ENCODE results near the gene CLEC20A.

CLEC20A gene

DNA sequence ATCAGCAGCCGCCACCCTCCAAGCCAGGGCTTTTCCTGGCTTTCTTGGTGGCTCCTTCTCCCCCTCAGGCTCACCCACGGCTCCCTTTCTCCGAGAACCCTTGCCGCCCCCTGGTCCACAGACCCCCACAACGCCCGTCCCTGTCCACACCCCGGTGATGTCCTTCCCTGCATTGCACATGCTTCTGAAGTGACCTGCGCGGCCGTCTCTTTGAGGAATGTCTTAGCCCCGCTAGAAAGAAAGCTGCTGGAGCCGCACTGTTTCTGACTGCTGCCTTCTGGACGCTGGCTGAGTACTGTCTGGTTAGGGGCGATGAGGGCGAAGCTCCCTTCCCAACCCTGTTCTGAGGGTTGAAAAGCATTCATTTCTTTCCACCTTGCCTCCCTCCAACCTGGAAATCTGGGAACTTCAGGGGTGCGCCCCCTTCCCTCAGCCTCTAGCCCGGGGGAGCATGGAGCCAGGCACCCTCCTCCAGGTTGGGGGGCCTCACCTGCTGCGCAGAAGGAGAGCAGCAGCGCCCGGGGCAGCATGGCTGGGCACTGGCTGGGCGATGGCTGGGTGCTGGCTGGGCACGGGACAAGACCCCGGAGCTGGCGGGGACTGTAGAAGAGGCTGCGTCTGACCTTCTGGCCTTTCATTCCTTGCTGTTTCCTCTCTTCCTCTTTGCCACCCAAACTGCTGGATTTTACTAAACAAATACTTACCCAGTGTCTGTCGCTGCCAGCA is at the start of gene CLEC20A:
CLEC20A (minus strand) TSS at position 555 of the 726 bp plus-strand sequence; CDS start at position 530, 25 bp downstream.
- no peak for DNase-seq (ENCODE audit: low read depth in 1 of 2, low spot score in 1 of 2)

DNA sequence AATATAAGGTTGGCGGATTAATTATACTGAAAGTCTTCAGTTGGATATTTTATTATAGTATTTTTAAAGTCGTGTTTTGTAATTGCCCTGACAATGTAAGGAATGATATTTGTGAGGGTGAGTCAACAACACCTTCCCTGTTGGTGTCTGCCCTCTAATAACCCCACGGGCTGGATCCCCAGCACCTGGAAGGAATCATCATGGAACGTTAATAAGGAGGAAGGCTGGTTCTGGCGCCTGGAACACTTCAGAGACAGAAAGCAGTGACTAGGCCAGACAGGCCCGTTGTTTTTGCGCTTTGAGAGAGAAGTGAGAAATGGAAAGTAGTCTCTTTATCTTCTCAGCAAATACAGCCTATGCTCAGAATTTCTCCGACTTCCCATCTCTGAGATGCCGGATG is 47.8 kb upstream of the CLEC20A start:
- no peak for DNase-seq (ENCODE audit: low read depth in 1 of 2, low spot score in 1 of 2)

DNA sequence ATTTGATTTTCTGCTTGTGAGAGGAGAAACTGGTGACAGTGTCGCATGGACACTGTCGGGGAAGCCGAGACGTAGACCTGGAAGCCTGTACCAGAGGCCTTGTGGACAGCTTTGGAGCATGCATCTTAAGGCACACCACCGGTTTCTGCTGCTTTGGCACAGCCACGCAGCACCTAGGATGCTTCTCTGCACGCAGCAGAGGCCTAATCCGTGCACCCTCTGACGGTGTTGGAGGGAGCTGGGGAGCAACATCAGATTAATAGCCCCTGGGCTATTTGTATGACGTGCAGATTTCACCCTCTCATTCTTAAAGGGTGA is 46.5 kb upstream of the CLEC20A start:
- no peak for DNase-seq (ENCODE audit: low read depth in 1 of 2, low spot score in 1 of 2)

GRCh38 chr1:178542554-178543289 is 46.0 kb upstream of the CLEC20A start:
- peak; percentile 73 to 85 for DNase-seq (ENCODE audit: low read depth in 1 of 2, low spot score in 1 of 2)

DNA sequence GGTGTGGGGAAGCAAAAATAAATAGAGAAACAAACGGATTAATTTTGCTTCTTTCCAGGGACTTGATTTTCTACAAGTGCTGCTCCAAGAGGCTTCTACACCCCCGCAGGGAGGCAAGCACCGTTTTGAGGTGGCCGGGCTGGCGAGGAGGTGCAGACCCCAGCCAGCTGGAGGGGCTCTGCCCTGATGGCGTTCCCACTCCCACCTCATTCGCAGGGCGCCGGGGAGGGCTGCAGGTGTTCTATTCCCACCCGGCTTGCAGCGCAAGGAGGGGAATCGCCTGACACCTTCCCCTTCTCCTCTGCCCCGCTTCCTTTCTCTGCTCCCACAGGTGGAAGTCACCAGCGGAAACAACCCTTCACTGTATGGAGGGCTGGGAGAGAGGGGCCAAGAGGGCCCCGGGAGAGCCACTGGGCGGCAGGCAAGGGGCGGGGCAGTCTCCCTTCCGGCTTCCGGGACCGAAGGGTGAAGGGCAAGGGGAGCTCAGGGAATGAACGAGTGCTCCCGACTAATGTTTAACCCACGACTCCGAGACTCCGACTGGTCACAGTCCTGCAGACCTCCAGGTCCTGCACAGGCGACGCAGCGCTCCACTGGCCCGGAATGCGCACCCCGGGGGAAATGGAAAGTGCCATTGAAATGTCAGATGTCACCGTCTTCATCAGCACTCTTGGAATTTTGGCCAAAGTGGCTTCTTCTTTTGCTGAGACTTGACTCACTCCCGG is 45.2 kb upstream of the CLEC20A start:
- DNase-seq (ENCODE audit: low read depth in 1 of 2, low spot score in 1 of 2): peak in 1 of 2 donors; percentile 22

GRCh38 chr1:178541379-178541778 is 44.6 kb upstream of the CLEC20A start:
- no peak for DNase-seq (ENCODE audit: low read depth in 1 of 2, low spot score in 1 of 2)

- no peak for DNase-seq (ENCODE audit: low read depth in 1 of 2, low spot score in 1 of 2)
Observed at GRCh38 chr1:178540646-178541045, 43.9 kb upstream of the CLEC20A start.

DNA sequence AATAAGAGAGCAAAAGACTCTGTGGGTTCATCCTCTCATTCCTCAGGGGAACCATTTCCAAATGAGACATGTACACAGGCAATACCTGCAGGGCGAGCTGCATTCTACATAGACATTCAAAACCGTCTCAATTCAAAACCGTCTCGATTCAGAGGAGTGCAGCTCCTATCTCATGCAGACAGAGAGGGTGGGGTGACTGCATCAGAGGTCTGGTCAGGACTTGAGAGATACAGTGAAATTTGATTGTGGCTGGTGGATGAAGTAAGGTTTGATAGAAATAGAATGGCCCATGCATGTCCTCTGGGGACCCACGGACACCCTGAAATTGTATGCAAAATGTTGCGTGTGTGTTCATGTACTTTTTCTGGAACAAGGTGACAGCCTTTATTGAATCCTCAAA is 43.4 kb upstream of the CLEC20A start:
- no peak for DNase-seq (ENCODE audit: low read depth in 1 of 2, low spot score in 1 of 2)

DNA sequence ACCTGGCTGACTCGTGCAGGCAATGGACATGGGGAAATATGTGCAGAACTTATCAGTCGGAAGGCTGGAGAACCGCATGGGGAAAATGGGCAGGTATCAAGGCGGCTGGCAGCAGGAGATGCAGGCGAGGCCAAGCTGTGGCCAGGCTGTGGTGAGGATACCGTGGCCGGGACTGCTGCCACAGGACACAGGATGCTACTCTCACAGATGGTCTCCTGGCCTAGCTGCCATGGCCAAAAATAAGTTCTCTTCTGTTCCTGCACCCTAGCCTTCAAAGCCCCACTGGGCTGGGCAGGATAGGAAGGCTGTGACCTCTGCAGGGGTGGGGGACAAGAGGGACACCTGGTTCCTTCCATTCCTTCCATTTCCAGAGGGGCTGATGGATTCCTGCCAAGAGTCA is 42.5 kb upstream of the CLEC20A start:
- no peak for DNase-seq (ENCODE audit: low read depth in 1 of 2, low spot score in 1 of 2)

GRCh38 chr1:178538192-178538916 is 41.6 kb upstream of the CLEC20A start:
- DNase-seq (ENCODE audit: low read depth in 1 of 2, low spot score in 1 of 2): no peak

GRCh38 chr1:178537382-178538090 is 40.8 kb upstream of the CLEC20A start:
- no peak for DNase-seq (ENCODE audit: low read depth in 1 of 2, low spot score in 1 of 2)

DNA sequence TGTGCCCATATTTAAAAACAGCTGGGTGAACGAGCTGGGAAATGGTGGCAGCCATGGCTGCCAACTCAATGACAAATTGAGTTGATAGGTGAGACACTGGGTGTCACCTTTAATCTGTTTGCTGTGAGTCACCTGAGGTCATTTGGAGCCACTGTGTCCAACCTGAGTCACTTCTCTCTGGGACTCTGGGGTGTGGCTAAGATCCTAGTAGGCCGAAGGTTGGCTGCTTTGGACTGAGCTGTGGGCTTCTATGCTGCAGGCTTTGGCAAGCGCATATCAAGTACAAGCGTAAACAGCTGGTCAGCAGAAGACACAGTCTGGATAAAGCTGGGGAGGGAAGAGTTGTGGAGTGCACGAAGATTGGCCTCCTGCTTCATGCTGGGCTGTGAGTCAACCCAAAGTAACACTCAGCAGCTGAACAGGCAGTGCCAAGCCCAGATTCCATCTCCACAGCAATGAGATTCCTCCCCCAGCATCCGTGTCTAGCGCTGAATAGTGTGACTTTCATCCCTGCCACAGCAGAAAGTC is 40.1 kb upstream of the CLEC20A start:
- DNase-seq (ENCODE audit: low read depth in 1 of 2, low spot score in 1 of 2): no peak

DNA sequence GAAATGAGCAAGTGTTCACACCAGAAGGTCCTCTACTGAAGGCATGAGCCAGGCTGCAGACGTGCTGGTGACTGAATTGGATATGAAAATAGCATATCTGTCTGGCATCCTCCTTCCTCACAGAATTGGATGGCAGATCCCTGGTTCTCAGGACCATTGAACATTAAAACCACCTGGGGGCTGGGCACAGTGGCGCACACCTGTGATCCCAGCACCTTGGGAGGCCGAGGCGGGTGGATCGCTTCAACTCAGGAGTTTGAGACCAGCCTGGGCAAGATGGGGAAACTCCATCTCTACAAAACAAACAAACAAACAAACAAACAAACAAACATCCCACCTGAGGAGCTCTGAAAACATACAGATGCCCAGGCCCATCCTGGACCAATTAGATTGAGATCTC is 39.6 kb upstream of the CLEC20A start:
- no peak for DNase-seq (ENCODE audit: low read depth in 1 of 2, low spot score in 1 of 2)

GRCh38 chr1:178534137-178534868 is 37.5 kb upstream of the CLEC20A start:
- no peak for DNase-seq (ENCODE audit: low read depth in 1 of 2, low spot score in 1 of 2)

DNA sequence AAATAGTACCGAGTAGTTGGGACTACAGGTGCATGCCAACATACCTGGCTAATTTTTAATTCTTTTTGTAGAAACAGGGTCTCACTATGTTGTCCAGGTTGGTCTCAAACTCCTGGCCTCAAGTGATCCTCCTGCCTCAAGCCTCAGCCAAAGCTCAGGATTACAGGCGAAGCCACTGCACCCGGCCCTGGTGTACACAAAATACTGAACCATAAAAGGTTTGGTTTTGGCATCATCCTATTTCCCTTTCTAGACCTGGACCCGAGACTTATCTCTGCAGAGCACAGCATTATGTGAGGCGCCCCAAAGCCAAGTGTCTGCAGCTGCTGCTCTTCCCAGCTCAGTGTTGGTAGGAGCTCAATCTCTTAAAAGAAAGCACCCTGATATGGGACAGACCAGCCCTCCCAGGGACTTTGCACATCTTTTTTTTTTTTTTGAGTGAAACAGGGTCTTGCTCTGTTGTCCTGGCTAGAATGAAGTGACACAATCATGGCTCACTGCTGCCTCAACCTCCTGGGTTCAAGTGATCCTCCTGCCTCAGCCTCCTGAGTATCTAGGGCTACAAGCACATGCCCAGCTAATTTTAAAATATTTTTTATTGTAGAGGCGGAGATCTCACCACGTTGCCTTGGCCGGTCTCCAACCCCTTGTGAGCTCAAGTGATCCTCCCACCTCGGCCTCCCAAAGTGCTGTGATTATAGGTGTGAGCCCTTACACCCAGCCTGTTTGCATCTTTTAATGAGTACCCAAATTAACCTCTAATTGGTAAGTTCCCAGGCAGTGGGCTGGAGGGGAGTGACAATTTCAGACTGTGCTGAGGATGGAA is 36.6 kb upstream of the CLEC20A start:
- DNase-seq (ENCODE audit: low read depth in 1 of 2, low spot score in 1 of 2): no peak

DNA sequence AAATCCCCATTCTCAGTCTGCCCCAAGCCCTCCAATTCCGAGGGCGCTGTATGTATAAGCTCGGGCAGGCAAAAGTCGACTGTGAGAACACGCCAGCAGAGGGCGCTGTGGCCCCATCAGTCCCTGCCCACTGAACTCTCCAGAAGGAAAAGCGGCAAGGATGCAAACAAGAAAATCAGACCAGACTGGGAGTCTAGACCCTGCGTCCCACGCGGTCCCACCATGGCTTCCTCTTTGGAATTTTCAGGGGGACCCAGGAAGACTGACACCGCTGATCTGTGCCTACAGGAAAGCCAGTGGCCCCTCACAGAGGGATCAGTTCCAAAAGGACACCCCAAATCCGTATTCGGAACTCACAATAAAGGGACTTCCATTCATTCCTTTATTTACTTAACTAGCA is 35.6 kb upstream of the CLEC20A start:
- peak; percentile 45 to 59 for DNase-seq (ENCODE audit: low read depth in 1 of 2, low spot score in 1 of 2)

GRCh38 chr1:178531887-178532286 is 35.1 kb upstream of the CLEC20A start:
- no peak for DNase-seq (ENCODE audit: low read depth in 1 of 2, low spot score in 1 of 2)

DNA sequence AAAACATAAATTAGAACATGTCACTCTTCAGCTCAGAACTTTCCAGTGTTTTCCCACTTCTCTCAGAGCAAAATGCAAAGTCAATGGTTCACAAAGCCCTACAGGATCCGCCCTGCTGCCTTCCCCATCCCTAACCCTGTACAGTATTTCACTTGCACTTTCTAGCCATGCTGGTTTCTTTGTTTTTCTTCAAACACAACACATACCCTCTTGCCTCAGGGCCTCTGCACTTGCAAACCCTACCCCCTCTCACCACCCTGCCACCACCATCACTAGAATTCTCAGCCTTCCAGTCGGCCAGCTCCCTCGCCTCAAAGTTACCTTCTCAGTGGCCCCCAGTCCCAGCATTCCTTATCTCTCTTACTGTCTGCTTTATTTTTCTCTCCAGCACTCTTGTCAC is 33.7 kb upstream of the CLEC20A start:
- DNase-seq (ENCODE audit: low read depth in 1 of 2, low spot score in 1 of 2): no peak

GRCh38 chr1:178530037-178530402 is 33.3 kb upstream of the CLEC20A start:
- no peak for DNase-seq (ENCODE audit: low read depth in 1 of 2, low spot score in 1 of 2)

All from stimulated activated CD4-positive, alpha-beta T cell treated with anti-CD3 and anti-CD28 coated beads, Interleukin-15, amount 100 ng/mL, for 1 hour (primary cell).